ENCODE measurements around the gene WASF2. TPM values are rescaled to one million over a fixed set of nuclear protein-coding genes. Genes with fewer than 3 reads are reported as not detected.
A peak's percentile ranks its signal among the peaks of the same experiment; 100 is the strongest.

The WASF2 gene
- total and polyA plus RNA-seq, 2 of the 13 experiments (the other 11 are each of a cell fraction or from before 2014, with no cell fraction given), result 10.4 to 27.7 TPM

GRCh38 chr1:27527890-27528817 lies 38.2 kb upstream of the WASF2 start (continued):
- TF ChIP-seq NR0B2 (CRISPR knock-in tag; IDR thresholded peaks at IDR 0.05) (no peak), ZSCAN29 (CRISPR knock-in tag; conservative IDR thresholded peaks at IDR 0.05) (no peak), ZNF619 (CRISPR knock-in tag; IDR thresholded peaks at IDR 0.05) (0 out of 2 replicates have a peak, but pooled peaks have one; percentile 74), CERS6 (CRISPR knock-in tag; IDR thresholded peaks at IDR 0.05) (no peak), TFAP4 (IDR thresholded peaks at IDR 0.05; ENCODE audit: borderline replicate concordance, low read depth) (peak; percentile 11; the same call in 1 of the 2 replicates), MYPOP (CRISPR knock-in tag; IDR thresholded peaks at IDR 0.05) (peak; percentile 99), YEATS4 (CRISPR knock-in tag; IDR thresholded peaks at IDR 0.05; ENCODE audit: borderline replicate concordance) (no peak), IRX3 (CRISPR knock-in tag; IDR thresholded peaks at IDR 0.05; ENCODE audit: borderline replicate concordance, low read depth) (0 out of 2 replicates have a peak, but pooled peaks have one; percentile 23), ZBTB42 (CRISPR knock-in tag; IDR thresholded peaks at IDR 0.05) (no peak), ZFX (CRISPR knock-in tag; IDR thresholded peaks at IDR 0.05; ENCODE audit: low read depth) (peak; percentile 93), KLF6 (CRISPR knock-in tag; IDR thresholded peaks at IDR 0.05) (peak; percentile 51; the same call in 1 of the 2 replicates), SKIL (CRISPR knock-in tag; IDR thresholded peaks at IDR 0.05; ENCODE audit: borderline replicate concordance) (0 out of 2 replicates have a peak, but pooled peaks have one; percentile 30), PHF8 (CRISPR knock-in tag; IDR thresholded peaks at IDR 0.05) (peak; percentile 65), ZNF768 (CRISPR knock-in tag; IDR thresholded peaks at IDR 0.05) (peak; percentile 36; the same call in 1 of the 2 replicates), HOXA7 (CRISPR knock-in tag; IDR thresholded peaks at IDR 0.05) (no peak), TOPORS (CRISPR knock-in tag; IDR thresholded peaks at IDR 0.05) (no peak), FIP1L1 (IDR thresholded peaks at IDR 0.05; ENCODE audit: borderline replicate concordance, insufficient read depth, low read depth, low read length) (no peak), ZBTB3 (CRISPR knock-in tag; IDR thresholded peaks at IDR 0.05; ENCODE audit: borderline replicate concordance, low read depth) (0 out of 2 replicates have a peak, but pooled peaks have one; percentile 17), ZNF333 (CRISPR knock-in tag; IDR thresholded peaks at IDR 0.05; ENCODE audit: borderline replicate concordance) (peak; percentile 34; the same call in 1 of the 2 replicates), CENPT (CRISPR knock-in tag; IDR thresholded peaks at IDR 0.05; ENCODE audit: low read depth) (0 out of 2 replicates have a peak, but pooled peaks have one; percentile 58), XRCC5 (optimal IDR thresholded peaks at IDR 0.05; ENCODE audit: low read length) (peak; percentile 58)
